NCI-H1930 (cell line): ENCODE results near the gene CBARP.

Experiments used
- DNase-seq, 2 experiments: peaks; one replicate each; lab custom pipeline; 2025; lab: John Stamatoyannopoulos, UW

The CBARP gene

GRCh38 chr19:1265615-1266128 is 27.9 kb upstream of the CBARP start:
- no peak for DNase-seq

GRCh38 chr19:1264801-1265614 is 27.2 kb upstream of the CBARP start:
- DNase-seq, result no peak

GRCh38 chr19:1263188-1263587 is 25.4 kb upstream of the CBARP start:
- DNase-seq, result no peak

GRCh38 chr19:1262623-1263123 is 24.9 kb upstream of the CBARP start:
- no peak for DNase-seq

DNA sequence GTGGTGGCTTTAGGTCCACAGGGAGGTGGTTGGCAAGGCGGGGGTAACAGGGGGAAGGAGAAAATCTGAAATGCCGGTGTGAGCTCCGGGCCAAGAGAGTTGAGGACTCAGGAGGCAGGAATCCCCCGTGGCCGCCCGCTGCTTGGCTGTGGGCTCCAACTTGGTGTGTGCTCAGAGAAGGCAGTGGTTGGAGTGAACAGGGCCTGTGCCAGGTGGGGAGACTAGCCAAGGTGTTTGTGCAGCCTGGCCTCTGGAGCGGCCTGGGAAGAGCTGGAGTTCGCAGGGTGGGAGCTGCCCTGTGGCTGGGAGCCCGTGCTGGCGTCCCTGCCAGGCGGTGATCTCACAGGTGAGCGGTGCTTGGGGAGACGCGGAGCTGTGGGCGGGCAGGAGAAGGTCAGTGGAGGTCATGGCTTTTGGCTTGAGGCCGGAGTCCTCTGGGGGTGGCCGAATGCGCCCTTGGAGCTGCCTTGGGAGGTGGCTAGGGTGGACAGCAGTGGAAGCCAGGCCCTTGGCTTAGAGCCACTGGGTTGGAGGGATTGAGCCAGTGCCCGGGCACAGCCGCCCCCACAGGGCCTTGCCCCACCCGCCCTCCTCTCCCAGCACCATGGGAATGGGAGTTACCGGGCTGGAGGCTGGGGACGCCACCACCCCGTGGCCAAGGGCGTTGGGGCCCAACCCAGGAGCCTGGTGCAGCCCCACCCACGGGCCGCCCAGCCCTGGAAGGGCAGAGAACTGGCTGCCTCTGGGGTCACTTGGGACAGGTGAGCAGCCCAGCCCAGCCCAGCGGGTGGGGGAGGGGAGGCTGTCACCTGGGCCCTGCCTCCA is 24.2 kb upstream of the CBARP start:
- no peak for DNase-seq

DNA sequence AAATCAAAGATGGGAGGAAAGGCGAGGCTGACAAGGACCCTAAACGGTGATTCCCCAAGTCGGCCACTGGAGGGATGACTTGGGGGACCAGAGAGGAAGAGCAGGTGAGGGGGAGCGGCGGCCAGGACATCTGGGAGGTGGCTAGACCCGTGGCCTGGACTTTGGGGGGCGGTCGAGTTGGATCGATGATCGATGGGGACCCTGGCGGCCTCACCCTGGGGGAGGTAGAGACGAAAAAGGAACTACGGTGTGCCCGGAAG is 23.7 kb upstream of the CBARP start:
- no peak for DNase-seq

- peak; percentile 82 to 95 for DNase-seq
Observed at GRCh38 chr19:1260749-1261537, 23.1 kb upstream of the CBARP start.

DNA sequence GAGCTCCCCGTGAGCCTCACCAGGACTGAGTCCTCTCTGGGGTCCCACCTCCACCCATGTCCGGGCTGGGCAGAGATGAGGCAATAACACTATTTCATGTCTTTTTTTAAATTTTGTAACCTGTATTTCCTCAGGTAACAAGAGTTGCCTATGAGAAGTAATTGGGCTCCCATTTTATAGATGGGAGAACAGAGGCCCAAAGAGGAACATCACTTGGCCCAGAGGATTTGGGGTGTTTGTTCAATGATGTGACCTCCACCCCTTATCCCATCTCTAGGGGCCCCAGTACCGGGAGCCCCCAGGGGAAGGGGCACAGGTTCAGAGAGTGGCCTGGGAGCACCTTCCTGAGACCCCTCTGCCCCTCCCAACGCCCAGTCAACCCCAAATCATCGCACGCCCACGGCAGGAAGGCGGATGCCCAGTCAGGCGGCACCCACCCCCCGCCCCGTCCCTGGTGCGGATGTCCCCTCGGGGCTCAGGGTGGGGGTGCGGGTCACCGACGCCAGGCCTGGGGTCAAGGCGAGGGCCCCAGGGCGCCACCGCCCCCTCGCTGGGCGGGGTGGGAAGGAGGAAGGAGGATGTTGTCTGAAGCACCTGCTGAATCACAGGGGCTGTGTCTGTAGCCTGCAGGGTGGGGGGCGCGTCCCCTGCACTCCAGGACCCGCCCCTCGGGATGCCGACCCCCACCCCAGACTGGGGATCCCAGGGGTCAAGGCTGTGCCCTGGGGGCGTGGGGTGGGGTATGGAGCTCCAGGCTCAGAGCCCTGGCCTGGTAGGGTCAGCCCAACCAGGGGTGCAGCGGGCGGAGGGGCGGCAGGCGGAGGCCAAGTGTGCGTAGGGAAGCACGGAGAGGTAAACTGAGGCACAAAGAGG is 22.3 kb upstream of the CBARP start:
- DNase-seq, result no peak

DNA sequence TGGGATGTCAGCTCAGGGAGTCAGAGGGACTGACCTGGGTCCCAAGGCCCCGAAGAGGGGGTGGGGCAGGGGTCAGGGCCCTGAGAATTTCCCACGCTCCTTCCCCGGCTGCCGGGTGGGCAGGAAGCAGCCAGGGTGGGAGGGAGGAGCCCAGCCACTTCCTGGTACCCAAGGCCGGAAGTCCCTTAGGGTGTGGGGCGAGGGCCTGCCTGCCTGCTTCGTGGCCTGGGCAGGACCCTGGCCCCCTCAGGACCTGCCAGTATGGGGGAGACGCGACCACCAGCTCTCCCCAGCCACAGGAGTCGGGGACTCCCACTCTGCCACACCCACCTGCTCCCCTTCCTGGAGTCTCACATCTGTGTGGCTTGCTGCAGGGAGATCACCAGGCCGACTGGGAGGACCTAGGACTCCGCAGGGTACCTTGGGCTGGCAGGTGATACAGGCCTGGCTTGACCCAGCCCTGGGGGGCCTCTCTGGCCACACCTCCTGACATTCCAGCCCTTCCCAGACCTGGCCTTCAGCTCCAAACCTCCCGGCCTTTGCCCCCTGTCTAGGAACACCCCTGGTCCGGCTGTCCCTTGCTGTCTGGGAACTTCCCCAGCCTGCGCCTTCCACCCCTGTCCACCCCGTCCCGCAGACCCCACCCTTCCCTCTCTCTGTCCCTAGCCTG is 21.5 kb upstream of the CBARP start:
- no peak for DNase-seq

DNA sequence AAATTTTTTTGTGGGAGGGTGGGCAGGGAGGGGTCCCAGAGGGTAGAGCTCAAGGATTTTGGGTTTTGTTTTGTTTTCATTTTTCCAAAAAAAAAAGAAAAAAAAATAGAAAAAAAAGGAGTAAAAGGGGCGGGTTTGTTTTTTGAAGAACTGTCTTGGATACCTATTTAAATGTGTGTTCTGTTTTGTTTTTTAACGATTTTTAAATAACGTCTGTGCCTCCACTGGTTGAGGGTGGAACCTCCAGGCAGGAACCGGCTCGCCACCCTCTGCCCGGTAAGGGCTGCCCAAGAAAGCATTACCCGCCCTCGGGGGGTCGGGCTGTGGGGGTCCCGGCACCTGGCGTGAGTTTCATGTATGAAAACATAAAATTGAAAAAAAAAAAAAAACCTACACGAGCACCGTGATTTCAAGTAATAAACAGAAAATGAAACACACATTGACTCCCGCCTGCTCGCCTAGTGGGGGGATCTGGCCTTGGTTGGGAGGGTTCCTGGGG is 21.0 kb upstream of the CBARP start:
- DNase-seq, result no peak

- no peak for DNase-seq
Observed at GRCh38 chr19:1258163-1258492, 20.3 kb upstream of the CBARP start.

DNA sequence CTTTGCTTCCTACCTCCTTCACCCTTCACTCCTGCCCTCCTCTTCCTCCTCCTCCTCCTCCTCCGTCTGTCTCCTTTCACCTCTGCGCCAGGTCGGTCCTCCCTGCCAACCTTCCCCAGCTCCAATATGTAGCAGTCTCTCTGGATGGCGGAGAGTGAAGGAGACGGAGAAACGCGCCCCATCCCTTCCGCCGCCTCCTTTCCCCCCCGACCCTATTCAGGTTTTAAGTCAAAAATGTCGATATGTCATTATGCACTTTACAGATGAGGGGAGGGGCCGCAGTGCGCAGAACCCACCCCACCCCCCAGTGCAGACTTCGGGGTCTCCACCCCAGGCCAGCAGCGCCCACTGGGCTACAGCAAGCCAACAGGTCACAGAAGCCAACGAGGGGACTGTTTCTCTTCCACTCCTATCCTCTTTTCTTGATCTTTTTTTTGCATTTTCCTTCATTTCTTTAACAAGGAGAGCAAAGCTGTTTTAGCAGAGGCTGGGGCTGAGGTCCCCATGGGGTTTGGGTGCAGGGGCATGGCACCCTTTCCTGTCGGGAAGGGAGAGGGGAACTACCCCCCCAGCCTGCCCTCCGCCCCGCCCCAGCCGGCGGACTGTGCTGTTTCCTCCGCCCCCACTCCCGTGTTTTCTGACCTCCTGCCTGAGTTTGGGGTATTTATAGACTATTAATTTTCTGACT is 19.8 kb upstream of the CBARP start:
- DNase-seq, result no peak

- DNase-seq, result no peak
Observed at GRCh38 chr19:1256646-1257474, 19.1 kb upstream of the CBARP start.

DNA sequence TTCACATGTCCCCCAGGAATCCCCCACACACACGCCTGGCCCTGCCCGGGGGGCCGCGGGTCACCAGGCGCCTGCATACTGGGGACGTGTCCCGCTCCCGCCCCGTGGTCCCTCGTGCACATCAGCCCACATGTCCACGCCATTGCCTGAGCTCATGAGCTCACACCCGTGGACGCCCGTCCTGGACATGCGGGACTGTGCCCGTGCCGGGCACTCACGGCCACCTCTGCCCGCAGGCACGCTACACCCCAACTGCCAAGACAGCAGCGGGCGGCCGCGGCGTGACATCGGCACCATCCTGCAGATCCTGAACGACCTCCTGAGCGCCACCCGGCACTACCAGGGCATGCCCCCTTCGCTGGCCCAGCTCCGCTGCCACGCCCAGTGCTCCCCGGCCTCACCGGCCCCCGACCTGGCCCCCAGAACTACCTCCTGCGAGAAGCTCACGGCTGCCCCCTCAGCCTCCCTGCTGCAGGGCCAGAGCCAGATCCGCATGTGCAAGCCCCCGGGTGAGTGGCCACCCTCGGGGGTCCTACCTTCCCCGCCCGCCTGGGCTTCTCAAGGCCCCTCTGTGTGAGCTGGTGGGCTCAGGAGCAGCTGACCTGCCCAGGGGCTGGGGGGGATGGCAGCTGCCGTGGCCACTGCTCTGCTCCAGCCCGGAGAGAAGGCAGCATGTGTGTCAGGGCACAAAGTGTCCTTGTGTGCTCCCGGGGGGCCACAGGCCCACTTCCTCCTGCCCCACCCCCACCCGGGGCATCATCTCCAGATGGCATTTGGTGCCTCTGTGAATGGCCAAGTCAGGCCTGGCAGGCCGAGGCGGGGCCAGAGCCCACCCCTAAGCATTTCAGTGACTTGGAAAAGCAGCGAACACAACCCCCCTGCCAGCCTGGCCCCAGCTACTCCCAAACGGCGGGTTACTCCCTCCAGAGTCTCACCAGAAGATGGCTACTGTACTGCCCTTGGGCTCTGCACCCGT is 17.7 kb upstream of the CBARP start:
- DNase-seq, result no peak

DNA sequence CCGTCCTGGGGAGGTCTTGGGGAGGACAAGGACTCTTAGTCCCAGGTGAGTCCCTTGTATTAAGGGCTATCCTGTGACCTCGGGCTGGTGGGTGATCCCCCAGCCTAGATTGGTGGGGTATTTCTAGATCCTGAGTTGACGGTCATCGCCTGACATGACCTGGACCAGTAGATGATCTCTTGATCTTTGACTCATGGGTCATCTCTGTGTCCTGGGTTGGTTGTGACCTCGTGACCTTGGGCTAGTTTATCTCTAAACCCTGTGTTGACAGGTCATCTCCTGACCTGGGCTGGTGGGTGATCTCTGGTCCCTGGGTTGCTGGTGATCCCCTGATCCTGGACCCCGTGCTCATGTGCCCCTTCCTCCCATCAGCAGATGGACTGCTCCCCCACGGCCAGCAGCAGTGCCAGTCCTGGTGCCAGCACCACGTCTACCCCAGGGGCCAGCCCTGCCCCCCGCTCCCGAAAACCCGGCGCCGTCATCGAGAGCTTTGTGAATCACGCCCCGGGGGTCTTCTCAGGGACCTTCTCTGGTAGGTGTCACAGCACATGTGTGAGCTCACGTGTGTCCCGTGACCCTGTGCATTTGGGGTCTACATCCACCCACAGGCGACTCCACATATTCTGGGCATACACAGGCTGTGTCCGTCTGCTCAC is 16.9 kb upstream of the CBARP start:
- no peak for DNase-seq

DNA sequence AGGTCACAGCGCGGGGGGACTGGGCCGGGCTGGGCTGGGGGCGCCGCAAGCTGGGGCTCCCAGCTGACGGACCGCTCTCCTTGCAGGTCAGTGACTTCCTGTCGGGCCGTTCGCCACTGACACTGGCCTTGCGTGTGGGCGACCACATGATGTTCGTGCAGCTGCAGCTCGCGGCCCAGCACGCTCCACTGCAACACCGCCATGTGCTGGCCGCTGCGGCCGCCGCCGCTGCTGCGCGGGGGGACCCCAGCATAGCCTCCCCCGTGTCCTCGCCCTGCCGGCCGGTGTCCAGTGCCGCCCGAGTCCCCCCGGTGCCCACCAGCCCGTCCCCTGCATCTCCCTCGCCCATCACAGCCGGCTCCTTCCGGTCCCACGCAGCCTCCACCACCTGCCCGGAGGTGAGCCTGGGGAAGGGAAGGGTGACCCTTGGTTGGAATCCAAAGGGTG is 16.3 kb upstream of the CBARP start:
- no peak for DNase-seq

DNA sequence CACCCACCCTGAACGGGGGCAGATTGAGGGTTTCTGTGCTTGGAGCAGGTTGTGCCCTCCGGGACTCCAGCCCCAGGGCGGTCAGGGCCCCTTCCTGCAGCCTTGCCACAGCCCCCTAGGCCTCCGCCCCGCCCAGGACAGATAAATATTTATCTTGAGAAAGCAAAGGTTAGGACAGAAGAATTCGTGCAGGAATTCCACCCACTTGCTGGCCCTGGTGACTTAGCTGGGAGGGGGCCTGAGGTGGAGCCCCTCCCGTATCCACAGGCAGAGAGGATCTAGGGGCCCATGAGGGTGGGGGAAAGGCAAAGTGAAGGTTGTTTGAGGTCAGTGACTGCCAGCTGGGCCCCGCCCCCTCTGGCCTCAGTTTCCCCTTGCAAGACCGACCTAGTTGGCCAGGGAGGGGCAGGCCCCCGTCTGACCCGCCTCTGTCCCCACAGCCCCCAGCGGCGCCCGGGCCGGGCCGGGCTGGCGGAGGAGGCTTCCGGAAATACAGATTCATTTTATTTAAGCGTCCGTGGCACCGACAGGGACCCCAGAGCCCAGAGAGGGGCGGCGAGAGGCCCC is 15.8 kb upstream of the CBARP start:
- no peak for DNase-seq
